NCI-H1048 (cell line): ENCODE results near the gene SPPL3.
A peak's percentile ranks its signal among the peaks of the same experiment; 100 is the strongest.

ENCODE experiments used
- DNase-seq: peaks from one replicate; lab custom pipeline; 2025; lab: John Stamatoyannopoulos, UW

Gene SPPL3

GRCh38 chr12:120724720-120725119 lies 179.4 kb downstream of the SPPL3 start:
- DNase-seq = no peak

- no peak for DNase-seq
Measured at GRCh38 chr12:120722784-120723183, 181.4 kb downstream of the SPPL3 start.

GRCh38 chr12:120721866-120722265 lies 182.3 kb downstream of the SPPL3 start:
- no peak for DNase-seq

GRCh38 chr12:120720987-120721801 lies 183.0 kb downstream of the SPPL3 start:
- DNase-seq = no peak

- DNase-seq = no peak
Measured at GRCh38 chr12:120720234-120720986, 183.7 kb downstream of the SPPL3 start.

GRCh38 chr12:120719496-120720233 lies 184.5 kb downstream of the SPPL3 start:
- DNase-seq = no peak

GRCh38 chr12:120719072-120719471 lies 185.1 kb downstream of the SPPL3 start:
- DNase-seq = no peak

GRCh38 chr12:120718055-120718454 lies 186.1 kb downstream of the SPPL3 start:
- no peak for DNase-seq

- peak; percentile 66 for DNase-seq
Measured at GRCh38 chr12:120713861-120714482, 190.2 kb downstream of the SPPL3 start.

- DNase-seq = no peak
Measured at GRCh38 chr12:120712610-120713009, 191.5 kb downstream of the SPPL3 start.
